Kidney epithelial cell (primary cell): Measurements from ENCODE around the gene VOPP1. TPM values are rescaled to one million over a fixed set of nuclear protein-coding genes. Genes with fewer than 3 reads are reported as not detected.

Experiments used
- DNase-seq: peaks from one replicate; pipeline ENCODE4 v3.0.0-alpha.2; 2010; ENCODE audit warnings: low read depth
- H3K27me3 ChIP-seq: 2 replicates; pipeline ENCODE4 v1.6.0; 2011; ENCODE audit warnings: low read length; ENCODE audit not compliant: control insufficient read depth, insufficient read depth
- H3K36me3 ChIP-seq: 2 replicates; pipeline ENCODE4 v1.5.1; 2011; ENCODE audit warnings: low read length; ENCODE audit not compliant: control insufficient read depth, insufficient read depth
- H3K4me3 ChIP-seq: 2 replicates; pipeline ENCODE4 v1.5.1; 2011; ENCODE audit warnings: low read depth, mild to moderate bottlenecking, control low read depth, low read length
- CTCF ChIP-seq: IDR thresholded peaks from 2 replicates; pipeline ENCODE4 v1.5.1; 2011; ENCODE audit warnings: mild to moderate bottlenecking, moderate library complexity, low read length, control low read depth, inconsistent platforms; ENCODE audit not compliant: insufficient read depth, poor library complexity, severe bottlenecking
- total RNA-seq: library from RNA; depleted of rRNA; stranded (reverse); fragments of >200 nt; gene quantifications from 2 replicates; pipeline ENCODE4 v1.2.3, GENCODE V29; 2015

The VOPP1 gene
- total RNA-seq, 1 donor from 2014 or later = 118 TPM

GRCh38 chr7:55488216-55488615 is 84.1 kb downstream of the VOPP1 start:
- no peak for DNase-seq
- no peak overlapping the region for H3K4me3 ChIP-seq
- peaks cover 2% of the 10 kb centered on the region for H3K36me3 ChIP-seq
- TF ChIP-seq CTCF = no peak
- H3K27me3 ChIP-seq = no peaks in the 10 kb centered on the region

GRCh38 chr7:55486991-55487390 is 85.3 kb downstream of the VOPP1 start:
- no peak overlapping the region for H3K4me3 ChIP-seq
- no peak for TF ChIP-seq CTCF
- no peaks in the 10 kb centered on the region for H3K27me3 ChIP-seq
- DNase-seq = no peak
- H3K36me3 ChIP-seq = peaks cover 2% of the 10 kb centered on the region

GRCh38 chr7:55486192-55486590 is 86.1 kb downstream of the VOPP1 start:
- H3K4me3 ChIP-seq = no peak overlapping the region
- no peak for DNase-seq
- TF ChIP-seq CTCF = no peak
- H3K36me3 ChIP-seq = no peaks in the 10 kb centered on the region
- no peaks in the 10 kb centered on the region for H3K27me3 ChIP-seq

- H3K27me3 ChIP-seq = no peaks in the 10 kb centered on the region
- DNase-seq = no peak
- no peak for TF ChIP-seq CTCF
- no peaks in the 10 kb centered on the region for H3K36me3 ChIP-seq
- H3K4me3 ChIP-seq = no peak overlapping the region
These were observed 86.7 kb downstream of the VOPP1 start for GRCh38 chr7:55485501-55486191.

GRCh38 chr7:55484834-55485233 is 87.5 kb downstream of the VOPP1 start:
- no peak overlapping the region for H3K4me3 ChIP-seq
- no peak for DNase-seq
- no peaks in the 10 kb centered on the region for H3K36me3 ChIP-seq

More at GRCh38 chr7:55484834-55485233, 87.5 kb downstream of the VOPP1 start:
- no peaks in the 10 kb centered on the region for H3K27me3 ChIP-seq
- no peak for TF ChIP-seq CTCF
